Breast epithelium (tissue), 3 donors: Measurements from ENCODE around the gene MDFIC.

Experiments used
- CTCF ChIP-seq, 3 donors: fragments of 450-650 bp; IDR thresholded peaks; one replicate each; pipeline ENCODE4 v1.5.1; 2016 to 2017; ENCODE audit warnings: antibody characterized with exemption in 3 of 3, mild to moderate bottlenecking in 3 of 3, moderate library complexity in 3 of 3
- POLR2AphosphoS5 ChIP-seq, 3 donors: sonication (generic); formaldehyde crosslinking; IDR thresholded peaks; one replicate each; pipeline ENCODE4 v1.6.1; 2017; ENCODE audit warnings: antibody characterized with exemption in 3 of 3

- TF ChIP-seq POLR2AphosphoS5 (IDR thresholded peaks at IDR 0.05) = no peak
- no peak for TF ChIP-seq CTCF (IDR thresholded peaks at IDR 0.05)
Measured at GRCh38 chr7:115009139-115009538, 87.2 kb downstream of the MDFIC start.
